ENCODE results near the gene ZNF180.

- TF ChIP-seq, protein P1, sequence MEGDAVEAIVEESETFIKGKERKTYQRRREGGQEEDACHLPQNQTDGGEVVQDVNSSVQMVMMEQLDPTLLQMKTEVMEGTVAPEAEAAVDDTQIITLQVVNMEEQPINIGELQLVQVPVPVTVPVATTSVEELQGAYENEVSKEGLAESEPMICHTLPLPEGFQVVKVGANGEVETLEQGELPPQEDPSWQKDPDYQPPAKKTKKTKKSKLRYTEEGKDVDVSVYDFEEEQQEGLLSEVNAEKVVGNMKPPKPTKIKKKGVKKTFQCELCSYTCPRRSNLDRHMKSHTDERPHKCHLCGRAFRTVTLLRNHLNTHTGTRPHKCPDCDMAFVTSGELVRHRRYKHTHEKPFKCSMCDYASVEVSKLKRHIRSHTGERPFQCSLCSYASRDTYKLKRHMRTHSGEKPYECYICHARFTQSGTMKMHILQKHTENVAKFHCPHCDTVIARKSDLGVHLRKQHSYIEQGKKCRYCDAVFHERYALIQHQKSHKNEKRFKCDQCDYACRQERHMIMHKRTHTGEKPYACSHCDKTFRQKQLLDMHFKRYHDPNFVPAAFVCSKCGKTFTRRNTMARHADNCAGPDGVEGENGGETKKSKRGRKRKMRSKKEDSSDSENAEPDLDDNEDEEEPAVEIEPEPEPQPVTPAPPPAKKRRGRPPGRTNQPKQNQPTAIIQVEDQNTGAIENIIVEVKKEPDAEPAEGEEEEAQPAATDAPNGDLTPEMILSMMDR (IDR thresholded peaks at IDR 0.05), result no peak
- TF ChIP-seq POLR2A (IDR thresholded peaks at IDR 0.05), result no peak
- TF ChIP-seq POLR2AphosphoS5 (IDR thresholded peaks at IDR 0.05), result no peak
Observed at GRCh38 chr19:44451687-44452086, 48.6 kb downstream of the ZNF180 start.
